ENCODE results near the gene NAA80. TPM values are rescaled to one million over a fixed set of nuclear protein-coding genes. Genes with fewer than 3 reads are reported as not detected.
A peak's percentile ranks its signal among the peaks of the same experiment; 100 is the strongest.

The NAA80 gene
- total and polyA plus RNA-seq, 8 donors: 5.6 to 12.7 (median 9.1) TPM

DNA sequence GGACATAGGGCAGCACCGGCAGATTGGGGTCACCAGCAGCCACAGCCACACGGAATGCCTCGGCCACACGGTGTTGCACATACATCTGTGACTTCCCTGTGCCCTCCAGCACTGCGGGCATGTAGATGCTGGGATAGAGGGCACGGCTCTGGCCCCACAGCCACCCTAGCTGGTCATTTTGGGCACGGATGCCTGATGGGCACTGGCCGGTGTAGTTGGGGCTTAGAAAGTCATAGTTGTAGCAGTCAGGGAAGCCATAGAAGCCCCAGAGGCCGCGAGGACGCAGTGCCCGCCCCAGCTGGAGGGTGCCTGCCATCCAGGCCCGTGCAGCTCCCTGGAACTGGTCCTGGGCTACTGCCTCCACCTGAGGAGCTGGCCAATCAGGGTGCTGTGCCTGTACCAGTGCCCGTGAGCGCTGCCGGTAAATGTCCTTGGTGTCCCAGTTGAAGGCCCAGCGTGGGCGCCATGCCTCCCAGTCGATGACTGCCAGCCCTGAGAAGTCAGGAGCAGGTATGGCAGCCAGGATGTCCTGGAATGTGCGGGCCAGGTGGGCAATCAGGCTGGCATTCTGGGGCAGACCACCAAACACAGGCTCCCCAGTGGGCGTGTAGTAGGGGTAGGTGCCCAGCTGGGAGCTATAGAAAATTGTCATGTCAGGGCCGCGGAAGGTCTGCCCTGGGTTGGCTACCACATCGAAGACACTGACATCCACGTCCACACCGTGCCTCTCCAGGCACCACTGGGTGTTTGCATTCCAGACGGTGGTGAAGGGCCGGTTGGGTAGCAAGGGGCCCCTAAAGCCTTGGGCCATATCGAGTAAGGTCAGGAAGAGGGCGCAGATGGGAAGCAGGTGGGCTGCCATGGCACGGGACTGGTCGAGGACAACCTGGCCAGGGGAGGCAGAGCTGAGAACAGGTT is 3.1 kb upstream of the NAA80 start:
- Histone ChIP-seq H3K27ac (peak overlapping the region; percentile 83 to 92), H3K27me3 (no peaks in the 10 kb centered on the region), H3K9me3 (no peaks in the 10 kb centered on the region), H3K36me3 (no peaks in the 10 kb centered on the region), H3K4me3 (peak overlapping the region; percentile 19 to 68), H3K4me1 (peaks cover 36 to 58% of the 10 kb centered on the region in 2 donors)
- ATAC-seq (no peak), DNase-seq (peak in 1 of 4 donors; percentile 76)
- intact Hi-C loops (cut with DNase I): no loop called here
- TF ChIP-seq, protein P1, sequence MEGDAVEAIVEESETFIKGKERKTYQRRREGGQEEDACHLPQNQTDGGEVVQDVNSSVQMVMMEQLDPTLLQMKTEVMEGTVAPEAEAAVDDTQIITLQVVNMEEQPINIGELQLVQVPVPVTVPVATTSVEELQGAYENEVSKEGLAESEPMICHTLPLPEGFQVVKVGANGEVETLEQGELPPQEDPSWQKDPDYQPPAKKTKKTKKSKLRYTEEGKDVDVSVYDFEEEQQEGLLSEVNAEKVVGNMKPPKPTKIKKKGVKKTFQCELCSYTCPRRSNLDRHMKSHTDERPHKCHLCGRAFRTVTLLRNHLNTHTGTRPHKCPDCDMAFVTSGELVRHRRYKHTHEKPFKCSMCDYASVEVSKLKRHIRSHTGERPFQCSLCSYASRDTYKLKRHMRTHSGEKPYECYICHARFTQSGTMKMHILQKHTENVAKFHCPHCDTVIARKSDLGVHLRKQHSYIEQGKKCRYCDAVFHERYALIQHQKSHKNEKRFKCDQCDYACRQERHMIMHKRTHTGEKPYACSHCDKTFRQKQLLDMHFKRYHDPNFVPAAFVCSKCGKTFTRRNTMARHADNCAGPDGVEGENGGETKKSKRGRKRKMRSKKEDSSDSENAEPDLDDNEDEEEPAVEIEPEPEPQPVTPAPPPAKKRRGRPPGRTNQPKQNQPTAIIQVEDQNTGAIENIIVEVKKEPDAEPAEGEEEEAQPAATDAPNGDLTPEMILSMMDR (IDR thresholded peaks at IDR 0.05): no peak

DNA sequence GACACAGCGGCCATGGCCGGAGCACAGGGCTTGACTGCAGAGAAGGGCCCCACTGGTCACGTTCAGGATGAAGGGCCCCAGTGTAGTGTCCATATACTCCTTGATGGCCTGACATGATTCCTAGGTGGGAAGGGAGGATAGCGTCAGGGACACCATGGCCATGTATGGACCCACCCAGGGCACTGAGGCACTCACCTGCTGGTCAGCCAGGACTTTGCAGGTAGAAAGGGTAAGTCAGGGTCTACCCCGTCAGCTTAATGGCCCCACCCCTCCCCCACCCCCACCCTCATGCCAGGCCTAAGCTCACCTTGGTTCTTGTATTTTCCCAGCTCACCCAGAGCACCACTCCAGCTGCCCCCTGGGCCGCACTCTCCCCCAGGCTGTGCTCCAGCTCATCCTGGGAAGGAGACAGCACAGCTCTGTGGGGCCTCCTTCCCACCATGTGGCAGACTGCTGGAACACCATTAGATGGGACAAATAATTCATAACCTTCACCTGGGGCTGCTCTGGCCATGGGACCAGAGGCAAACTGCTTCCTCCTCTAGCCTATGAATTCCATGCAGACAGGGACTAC is 1.6 kb upstream of the NAA80 start:
- DNase-seq: no peak
- ATAC-seq: no peak
- H3K4me1 ChIP-seq: peaks cover 36 to 58% of the 10 kb centered on the region in 2 donors
- peaks cover 0 to 5% of the 10 kb centered on the region in 2 donors for H3K36me3 ChIP-seq
- intact Hi-C loops (cut with DNase I): no loop called here
- TF ChIP-seq, protein P1 (IDR thresholded peaks at IDR 0.05): no peak
- no peaks in the 10 kb centered on the region for H3K27me3 ChIP-seq
- H3K9me3 ChIP-seq: no peaks in the 10 kb centered on the region
- H3K4me3 ChIP-seq: peak overlapping the region in 1 of 2 donors; percentile 68
- H3K27ac ChIP-seq: peak overlapping the region; percentile 92 to 95

DNA sequence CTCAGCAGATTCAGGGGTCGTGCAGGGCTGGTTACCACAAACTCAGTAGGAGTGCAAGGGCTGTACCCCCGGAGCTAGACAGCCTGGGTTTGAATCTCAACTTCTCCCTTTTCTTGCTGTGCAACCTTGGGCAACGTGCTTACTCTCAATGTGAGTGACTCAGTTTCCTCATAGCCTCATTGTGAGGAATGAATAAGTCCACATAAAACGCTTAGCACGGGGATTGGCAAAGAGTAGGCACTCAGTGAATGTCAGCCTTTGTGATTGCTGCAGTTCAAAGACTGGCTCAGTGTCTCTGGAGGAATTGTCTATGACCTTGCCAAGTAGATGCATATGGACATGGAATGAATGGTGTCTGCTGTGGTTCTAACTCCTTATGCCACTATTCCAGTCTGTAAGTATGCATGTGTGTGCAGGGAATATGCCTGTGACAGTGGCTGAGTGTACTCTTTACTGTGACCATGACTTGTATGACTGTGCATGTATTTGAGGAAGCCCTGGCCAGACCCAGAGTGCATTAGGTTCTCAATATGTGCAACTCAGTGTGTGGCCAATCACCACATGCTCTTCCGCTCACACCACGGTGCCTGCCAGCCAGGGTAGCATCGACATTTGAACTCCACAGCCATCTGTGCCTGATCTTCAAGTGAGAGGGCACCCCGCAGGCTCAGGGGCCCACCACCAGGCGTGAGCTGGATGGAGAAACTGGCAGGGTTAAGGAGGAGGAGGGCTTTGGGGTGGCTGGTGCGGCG is 900 bp upstream of the NAA80 start:
- intact Hi-C loops (cut with DNase I): no loop called here
- H3K36me3 ChIP-seq: peaks cover 0 to 5% of the 10 kb centered on the region in 2 donors
- peak; percentile 6 for ATAC-seq

DNA sequence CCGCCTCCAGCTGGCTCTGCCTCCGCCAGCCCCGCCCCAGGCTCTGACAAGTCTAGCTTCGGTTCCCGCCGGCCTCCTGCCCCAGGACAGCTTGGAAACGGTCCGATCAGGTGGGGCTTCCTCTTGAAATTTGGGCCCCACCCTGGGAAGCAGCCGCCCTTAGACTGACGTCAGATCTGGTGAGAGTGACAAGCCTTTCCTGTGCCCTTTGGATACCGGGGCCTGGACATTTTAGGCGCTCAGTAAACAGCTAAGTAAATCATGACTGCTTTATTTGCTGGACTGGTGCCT is 378 bp upstream of the NAA80 start:
- H3K36me3 ChIP-seq: peaks cover 0 to 5% of the 10 kb centered on the region in 2 donors
- TF ChIP-seq, protein P1 (IDR thresholded peaks at IDR 0.05): no peak
- H3K27ac ChIP-seq: peak overlapping the region; percentile 92 to 95
- peak overlapping the region; percentile 12 to 68 for H3K4me3 ChIP-seq
- no peak for DNase-seq
- no peaks in the 10 kb centered on the region for H3K27me3 ChIP-seq
- ATAC-seq: no peak
- no peaks in the 10 kb centered on the region for H3K9me3 ChIP-seq
- intact Hi-C loops (cut with DNase I): no loop called here
- peaks cover 36 to 58% of the 10 kb centered on the region in 2 donors for H3K4me1 ChIP-seq

More for the DNA sequence above, 900 bp upstream of the NAA80 start:
- peak overlapping the region; percentile 12 to 68 for H3K4me3 ChIP-seq
- peak in 1 of 4 donors; percentile 83 for DNase-seq
- no peaks in the 10 kb centered on the region for H3K27me3 ChIP-seq
- peaks cover 36 to 58% of the 10 kb centered on the region in 2 donors for H3K4me1 ChIP-seq
- TF ChIP-seq, protein P1 (IDR thresholded peaks at IDR 0.05): peak in 1 of 2 donors; percentile 4
- H3K9me3 ChIP-seq: no peaks in the 10 kb centered on the region
- H3K27ac ChIP-seq: peak overlapping the region; percentile 92 to 95

Measured in left lung (tissue), 10 donors.